Activated CD8-positive, alpha-beta memory T cell treated with anti-CD3 and anti-CD28 coated beads, Interleukin-2, amount 50 U/mL, for 4 hours (primary cell): ENCODE results near the gene GNG7.
"Not testable (repeated sequence)": the region's sequence is repeated elsewhere in the genome, so short reads cannot be mapped to it uniquely, and the experiment has no call there.

ENCODE experiments used
- DNase-seq: peaks from one replicate; pipeline ENCODE4 v3.0.0-alpha.2; 2020

The GNG7 gene

DNA sequence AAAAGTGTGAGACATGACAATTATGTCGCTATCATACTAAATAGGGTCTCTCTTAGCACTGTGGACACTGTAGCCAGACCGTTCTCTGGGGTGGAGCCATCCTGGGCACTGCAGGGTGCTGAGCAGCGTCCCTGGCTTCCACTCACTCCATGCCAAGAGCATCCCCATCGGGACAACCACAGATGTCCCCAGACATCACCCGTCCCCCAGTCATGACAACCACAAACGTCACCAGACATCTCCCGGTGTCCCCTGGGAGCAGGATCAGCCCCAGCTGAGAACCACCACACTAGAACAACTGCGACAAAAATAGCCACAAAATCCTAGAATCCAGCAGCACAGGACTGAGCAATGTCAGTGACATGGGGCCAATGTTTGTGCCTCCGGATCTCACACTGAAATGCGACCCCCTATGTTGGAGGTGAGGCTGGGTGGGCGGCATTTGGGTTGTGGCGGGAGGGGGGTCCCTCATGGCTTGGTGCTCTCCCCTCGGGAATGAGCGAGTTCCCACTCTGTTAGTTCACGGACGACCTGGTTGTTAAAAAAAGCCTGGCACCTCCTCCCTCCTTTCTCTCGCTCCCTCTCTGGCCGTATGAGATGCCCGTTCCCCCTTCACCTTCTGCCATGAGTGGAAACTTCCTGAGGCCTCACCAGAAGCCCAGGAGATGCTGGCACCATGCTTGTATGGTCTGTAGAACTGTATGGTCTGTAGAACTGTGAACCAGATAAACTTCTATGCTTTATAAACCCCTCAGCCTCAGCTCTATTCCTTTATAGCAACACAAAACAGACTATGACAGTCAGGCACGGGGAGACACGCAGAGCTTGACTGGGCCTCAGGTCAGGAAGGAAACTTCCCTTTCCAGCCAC lies 132.7 kb downstream of the GNG7 start:
- DNase-seq = no peak

DNA sequence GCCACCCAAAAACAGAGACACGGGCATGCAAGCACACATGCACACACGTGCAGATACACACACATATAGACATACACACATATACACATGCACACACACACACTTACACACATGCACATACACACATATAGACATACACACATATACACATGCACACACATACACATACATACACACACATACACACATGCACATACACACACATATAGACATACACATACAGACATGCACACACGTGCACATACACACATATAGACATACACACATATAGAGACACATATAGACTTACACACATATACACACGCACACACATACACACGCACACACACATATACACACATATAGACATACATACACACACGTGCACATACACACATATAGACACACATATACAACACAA lies 134.5 kb downstream of the GNG7 start:
- DNase-seq = no peak

DNA sequence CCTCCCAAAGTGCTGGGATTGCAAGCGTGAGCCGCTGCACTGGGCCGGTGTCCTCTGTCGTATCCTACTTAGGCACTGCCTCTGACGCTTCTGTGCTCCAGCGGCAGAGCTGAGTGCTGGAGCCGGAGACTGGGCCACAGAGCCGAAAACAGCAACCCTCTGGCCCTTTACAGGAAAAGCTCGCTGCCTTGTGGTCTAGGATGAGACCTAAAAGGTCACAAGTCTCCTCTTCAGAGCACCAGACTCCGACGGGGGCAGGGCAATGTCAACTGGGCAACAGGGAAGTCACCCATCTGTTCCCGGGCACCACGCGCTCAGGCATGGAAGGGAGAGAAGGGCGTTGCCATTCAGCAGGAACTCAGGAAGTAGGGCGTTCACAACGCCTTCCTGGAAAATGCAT lies 134.9 kb downstream of the GNG7 start:
- no peak for DNase-seq

DNA sequence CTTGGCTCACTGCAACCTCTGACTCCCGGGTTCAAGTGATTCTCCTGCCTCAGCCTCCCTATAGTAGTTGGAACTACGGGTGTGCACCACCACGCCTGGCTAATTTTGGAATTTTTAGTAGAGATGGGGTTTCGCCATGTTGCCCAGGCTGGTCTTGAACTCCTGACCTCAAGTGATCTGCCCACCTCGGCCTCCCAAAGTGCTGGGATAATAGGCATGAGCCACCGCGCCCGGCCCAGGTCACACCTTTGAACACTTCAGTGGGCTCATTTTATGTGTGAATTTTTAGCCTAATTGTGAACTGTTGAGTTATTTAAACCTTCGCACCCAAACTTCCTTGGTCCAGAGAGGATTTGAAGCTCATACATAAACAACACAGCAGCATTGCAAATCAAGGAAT lies 138.9 kb downstream of the GNG7 start:
- not testable (repeated sequence) for DNase-seq

DNA sequence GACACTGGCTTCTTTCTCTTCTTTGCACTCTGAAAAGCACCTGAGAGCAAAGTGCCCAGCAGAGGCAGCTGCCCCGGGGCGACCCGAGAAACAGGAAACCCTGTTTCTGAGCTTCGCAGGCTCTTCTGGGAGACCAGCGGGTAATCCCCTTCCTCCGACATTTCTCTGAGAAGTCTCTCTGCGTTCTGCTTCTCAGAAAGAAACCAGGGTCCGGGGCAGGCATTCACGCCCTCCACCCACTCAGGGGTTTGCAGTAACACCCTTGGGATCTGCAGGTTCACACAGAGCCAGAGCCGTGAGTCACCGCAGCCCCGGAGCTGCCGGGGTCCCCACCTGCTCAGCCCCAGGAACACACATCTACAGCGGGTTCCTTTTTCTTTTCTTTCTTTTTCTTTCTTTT lies 140.6 kb downstream of the GNG7 start:
- DNase-seq = peak; percentile 72

DNA sequence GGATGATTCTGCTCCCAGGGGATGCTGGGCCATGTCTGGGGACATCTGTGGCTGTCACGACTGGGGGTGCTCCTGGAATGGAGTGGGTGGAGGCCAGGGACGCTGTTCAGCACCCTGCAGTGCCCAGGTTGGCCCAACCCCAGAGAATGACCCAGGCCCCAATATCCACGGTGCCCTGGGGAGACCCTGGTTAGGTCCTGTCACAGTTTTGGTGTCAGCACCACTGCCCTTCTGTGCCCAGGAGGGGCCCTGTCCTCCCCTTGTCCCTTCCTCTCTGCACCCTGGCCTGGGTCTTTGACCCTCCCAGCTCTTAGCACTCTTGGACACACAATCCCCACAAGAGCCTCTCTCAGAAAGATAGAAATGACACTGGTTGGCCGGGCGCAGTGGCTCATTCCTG lies 141.3 kb downstream of the GNG7 start:
- DNase-seq = no peak

DNA sequence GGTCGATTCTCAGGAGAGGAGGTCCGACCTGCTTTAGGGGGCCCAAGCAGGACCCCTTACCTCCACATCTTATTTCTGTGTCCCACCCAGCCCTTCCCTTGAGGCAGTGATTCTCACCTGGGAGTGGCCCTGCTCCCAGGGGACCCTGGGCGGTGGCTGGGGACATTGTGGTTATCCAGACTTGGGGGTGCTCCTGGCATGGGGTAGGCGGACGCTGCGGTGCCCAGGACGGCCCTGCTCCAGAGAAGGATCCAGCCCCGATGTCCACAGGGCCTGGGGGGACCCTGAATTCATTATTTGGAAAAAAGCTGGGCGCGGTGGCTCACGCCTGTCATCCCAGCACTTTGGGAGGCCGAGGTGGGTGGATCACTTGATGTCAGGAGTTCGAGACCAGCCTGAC lies 142.1 kb downstream of the GNG7 start:
- no peak for DNase-seq

DNA sequence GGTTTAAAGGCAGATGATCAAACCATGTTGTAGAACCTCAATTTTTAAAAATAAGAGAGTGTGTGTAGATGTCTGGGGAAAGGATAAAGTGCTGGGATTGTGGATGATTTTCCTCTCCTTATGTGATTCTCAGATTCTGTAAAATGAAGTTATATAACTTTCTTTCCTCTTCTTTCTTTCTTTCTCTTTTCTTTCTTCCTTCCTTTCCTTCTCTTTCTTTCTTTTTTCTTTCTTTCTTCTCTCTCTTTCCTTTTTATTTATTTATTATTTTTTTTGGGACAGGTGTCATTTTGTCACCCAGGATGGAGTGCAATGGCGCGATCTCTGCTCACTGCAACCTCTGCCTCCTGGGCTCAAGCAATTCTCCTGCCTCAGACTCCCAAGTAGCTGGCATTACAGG lies 144.0 kb downstream of the GNG7 start:
- DNase-seq = no peak

DNA sequence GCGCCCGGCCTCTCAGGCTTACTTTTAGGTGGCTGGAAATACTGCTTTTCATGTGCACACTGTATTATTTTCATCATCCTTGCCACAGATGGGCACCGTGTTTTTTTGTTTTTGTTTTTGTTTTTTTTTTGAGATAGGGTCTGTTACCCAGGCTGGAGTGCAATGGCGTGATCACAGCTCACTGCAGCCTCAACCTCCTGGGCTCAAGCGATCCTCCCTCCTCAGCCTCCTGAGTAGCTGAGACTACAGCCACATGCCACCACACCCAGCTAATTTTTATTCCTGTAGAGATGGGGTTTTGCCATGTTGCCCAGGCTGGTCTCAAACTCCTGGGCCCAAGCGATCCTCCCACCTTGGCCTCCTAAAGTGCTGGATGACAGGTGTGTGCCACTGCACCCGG lies 144.4 kb downstream of the GNG7 start:
- not testable (repeated sequence) for DNase-seq

DNA sequence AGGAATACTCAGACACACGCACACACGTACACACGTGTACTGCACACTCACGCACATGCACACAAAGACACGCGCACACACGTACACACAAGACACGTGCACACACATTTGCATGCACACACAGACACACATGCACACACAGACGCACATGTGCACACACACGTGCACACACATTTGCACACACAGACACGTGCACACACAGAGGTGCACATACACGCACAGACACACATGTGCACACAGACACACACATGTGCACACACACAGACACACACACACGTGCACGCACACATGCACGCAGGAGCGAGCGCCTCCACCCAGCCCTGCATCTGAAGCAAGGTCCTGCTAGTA lies 145.4 kb downstream of the GNG7 start:
- no peak for DNase-seq

DNA sequence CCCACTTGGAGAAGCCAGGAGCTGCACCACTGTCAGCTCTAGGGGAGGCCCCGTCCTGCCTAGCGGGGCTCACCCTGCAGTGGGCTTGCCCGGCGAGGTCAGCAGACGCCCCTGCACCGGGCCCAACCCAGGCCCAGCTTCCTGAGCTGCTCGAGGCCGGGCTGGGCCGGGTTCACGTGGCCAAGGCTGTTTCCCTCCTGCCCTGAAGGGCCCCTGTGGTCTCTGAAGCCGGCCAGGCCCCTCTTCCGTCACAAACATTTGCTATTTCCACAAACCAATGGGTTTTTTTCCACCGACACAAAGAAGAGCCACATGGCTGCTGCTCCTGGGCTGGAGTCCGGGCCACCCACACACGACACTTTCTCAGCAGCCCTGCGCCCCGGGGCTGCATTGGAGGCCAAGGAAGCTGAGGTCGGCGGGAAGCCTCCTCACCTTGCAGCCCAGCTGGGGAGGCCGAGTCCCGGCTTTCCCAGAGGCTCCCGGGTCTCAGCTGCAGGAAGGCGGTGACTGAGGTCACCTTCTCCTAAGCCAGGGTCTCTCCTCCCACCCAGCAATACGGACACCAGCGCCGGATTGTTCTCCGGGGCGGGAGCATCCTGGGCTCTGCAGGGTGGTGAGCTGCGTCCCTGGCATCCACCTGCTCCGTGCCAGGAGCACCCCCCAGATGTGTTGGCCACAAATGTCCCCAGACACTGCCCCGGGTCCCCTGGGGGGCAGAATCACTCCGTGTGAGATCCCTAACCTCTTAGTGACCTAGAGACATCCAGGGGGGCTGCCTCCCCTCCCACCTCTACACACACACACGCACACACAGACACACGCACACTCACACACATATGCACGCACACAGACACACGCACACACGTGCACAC lies 146.0 kb downstream of the GNG7 start:
- DNase-seq = no peak

DNA sequence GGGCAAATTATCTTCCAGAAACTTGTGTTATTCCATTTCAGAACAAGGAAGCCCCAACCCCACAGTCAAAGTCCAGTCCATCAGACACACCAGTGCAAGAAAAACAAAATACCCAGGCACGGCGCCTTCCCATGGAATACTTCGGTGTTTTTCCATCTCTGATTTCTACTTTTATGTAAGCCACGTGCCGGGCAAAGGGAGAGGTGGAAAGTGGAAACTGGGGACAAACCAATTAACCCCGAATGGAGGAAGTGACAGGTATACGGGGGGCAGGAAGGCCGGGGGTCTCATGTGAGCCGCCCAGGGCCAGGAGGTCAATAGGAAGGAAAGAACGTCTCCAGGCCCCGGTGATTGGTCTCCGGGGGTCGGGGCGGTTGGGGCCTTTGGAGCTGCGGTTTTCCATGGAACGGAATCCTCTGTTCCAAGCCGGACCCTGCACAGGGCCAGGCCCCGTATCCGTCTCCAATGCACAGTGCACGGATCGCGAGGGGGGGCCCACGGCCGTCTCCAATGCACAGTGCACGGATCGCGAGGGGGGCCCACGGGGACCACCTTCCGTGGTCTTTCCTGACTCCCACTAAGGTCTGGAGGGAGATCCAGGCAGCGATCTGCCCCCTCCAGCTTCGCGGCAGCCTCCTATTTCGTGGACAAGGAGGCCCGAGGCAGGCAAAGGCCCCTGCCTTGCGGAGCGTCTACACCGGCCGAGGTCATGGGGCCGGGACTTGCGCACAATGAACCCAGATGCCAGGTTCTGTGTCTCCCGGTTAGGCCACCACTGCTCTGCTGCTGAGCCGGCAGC lies 146.9 kb downstream of the GNG7 start:
- DNase-seq = no peak

DNA sequence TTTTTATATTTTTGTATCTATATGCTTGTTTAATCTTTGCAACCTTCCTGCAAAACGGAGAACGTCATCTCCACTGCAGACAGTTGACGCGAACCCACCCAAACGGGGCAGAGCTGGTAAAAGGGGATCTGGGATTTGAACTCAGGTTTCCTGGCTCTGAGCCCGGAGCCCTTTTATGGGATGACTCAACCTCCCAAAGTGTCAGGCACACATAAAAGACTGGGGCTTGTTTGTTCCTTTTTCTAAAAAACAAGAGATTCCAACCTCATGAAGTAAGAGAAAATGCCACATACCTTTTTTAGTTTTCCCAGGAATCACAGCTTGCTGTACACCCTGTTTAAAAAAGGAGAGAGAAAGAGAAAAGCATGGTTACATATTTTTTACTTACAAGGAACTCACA lies 147.6 kb downstream of the GNG7 start:
- DNase-seq = no peak

DNA sequence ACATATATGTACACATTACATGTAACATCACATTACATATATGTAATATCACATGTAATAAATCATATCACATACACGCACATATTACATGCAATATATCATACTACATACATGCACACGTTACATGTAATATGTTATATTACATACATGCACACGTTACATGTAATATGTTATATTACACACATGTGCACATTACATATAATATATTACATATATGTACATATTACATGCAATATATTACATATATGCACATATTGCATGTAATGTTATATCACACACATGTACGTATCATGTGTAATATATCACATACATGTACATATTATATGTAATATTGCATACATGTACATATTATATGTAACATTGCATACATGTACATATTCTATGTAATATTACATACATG lies 149.0 kb downstream of the GNG7 start:
- DNase-seq = no peak

DNA sequence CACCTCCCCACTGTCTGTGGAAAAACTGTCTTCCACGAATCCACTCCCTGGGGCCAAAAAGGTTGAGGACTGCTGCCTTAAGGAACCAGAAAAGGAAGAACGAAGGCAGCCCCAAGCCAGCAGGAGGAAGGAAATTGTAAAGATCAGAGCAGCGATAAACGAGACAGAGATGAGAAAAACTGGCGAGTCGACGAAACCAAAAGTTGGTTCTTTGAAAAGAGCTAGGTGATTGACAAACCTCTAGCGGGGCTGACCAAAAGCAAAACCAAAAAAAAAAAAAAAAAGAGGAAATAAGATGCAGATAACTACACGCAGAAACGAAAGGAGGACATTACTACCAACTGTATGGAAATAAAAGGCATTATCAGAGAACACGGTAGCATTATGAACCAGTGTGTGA lies 149.6 kb downstream of the GNG7 start:
- peak; percentile 33 for DNase-seq

DNA sequence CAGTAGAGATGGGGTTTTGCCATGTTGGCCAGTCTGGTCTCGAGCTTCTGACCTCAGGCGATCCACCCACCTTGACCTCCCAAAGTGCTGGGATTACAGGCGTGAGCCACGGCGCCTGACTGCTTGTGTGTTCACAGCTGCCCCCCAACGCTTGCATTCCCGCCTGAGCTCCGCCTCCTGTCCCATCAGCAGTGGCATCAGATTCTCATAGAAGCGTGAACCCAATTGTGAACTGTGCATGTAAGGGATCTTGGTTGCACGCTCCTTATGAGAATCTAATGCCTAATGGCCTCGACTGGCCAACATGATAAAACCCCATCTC lies 150.7 kb downstream of the GNG7 start:
- no peak for DNase-seq

DNA sequence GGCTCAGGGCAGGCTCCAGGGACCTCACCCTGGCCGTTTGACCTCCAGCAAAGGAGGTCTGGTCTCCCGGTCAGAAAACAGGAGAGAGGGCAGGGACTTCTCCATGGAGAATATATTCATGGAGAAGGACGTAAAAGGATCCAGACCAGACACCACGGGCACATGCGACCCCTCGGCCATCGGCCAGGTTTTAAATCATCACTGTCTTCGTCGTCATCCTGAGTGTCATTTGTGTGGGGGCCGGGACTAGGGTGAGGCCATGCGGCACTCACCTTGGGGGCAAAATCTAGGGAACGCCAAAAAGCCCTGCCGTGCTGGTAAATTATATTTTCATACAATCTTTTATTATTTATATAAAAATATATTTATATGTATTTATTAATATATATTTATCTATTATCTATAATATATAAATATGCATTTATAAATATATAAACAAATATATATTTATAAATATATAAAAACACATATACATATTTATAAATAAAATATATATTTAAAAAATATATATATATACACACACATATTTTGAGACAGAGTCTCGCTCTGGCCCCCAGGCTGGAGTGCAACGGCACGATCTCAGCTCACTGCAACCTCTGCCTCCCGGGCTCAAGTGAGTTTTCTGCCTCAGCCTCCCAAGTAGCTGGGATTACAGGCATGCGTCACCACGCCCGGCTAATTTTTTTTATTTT lies 151.2 kb downstream of the GNG7 start:
- DNase-seq = no peak

DNA sequence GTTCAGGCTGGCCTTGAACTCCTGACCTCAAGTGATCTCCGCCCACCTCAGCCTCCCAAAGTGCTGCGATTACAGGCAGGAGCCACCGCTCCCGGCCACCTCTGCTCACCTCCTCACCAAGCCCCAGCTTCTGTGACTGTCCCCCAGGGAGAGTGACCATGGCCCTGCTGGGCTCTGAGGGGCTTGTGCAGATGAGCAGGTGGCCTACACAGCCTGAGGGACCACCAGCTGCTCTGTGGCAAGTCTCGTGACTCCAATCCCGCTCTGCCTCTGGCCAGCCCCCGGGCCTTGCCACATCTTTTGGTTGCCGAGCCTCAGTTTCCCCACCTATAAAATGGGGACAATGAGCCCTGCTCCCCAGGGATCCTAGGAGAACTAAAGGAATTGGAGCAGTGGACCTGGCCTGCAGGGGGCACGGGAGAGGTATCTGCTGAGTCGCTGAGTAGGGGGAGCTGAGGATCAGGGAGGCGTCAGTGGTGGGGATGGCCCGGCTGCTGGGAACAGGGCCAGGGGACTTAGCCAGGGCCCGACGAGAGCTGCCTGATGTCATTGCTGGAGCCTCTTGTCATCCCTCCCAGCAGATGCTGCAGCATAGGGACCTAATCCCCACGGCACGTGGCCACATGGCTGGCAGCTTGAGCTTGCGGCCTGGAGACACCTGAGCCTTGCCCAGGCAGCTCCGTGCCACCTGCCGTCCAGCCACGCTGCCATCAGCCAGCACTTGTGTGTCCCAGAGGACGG lies 151.9 kb downstream of the GNG7 start:
- DNase-seq = no peak

DNA sequence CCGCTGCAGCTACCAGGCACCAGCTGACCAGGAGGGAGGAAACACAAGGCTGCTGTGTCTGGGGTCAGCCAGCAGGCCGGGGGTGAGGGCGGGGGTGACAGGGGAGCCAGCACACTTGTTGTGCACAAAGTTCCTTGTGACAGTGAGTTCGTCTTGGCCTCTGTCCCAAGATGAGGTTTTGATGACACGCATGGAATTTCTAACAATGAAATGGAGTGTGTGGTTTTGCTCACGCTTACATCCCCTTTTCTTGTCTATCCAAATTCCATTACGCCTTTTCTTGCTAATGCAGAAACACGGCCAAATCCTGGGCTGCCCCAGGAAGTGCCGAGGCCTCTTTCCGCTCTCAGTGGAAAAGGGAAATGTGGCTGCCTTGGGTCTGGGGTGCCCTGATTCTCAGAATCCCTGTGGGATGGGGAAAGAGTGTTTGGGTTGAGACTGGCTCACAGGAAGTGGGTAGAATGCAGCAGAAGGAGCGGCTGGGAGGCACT lies 152.7 kb downstream of the GNG7 start:
- no peak for DNase-seq

DNA sequence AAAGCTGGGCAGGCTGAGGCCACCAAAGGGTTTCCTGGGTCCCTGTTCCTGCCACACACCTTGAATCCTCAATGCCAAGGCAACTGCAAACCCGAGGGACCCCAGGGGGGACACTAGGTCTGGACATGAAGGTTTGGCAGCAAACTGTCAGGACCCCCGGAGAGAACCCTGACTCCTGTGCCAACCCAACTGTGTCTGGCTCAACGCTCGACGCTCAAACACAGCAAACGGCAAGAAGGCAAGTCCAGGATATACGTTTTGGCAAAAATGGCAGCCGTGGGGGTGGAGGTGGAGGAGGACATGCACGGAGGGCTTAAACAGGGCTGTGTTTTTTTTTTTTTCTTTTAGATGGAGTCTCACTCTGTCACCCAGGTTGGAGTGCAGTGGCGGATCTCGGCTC lies 153.5 kb downstream of the GNG7 start:
- DNase-seq = no peak

DNA sequence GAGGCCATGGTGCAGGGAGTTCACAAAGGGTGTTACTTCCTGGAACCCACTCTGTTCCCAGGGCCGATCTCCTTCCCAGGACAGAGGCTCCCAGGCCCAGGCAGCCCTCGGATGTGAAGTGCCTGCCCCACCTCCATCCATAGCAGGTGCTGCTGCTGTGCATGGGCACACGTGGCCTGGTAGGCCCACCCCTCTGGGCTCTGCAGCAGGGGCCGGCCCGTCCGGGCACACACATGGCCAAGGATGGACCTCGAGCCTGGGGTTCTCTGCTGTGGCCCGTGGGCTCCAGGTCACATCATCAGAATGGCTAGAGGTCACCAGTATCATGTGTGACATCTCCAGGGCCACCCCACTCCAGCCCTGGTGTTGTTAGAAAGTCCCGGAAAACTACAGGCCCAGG lies 154.8 kb downstream of the GNG7 start:
- no peak for DNase-seq

DNA sequence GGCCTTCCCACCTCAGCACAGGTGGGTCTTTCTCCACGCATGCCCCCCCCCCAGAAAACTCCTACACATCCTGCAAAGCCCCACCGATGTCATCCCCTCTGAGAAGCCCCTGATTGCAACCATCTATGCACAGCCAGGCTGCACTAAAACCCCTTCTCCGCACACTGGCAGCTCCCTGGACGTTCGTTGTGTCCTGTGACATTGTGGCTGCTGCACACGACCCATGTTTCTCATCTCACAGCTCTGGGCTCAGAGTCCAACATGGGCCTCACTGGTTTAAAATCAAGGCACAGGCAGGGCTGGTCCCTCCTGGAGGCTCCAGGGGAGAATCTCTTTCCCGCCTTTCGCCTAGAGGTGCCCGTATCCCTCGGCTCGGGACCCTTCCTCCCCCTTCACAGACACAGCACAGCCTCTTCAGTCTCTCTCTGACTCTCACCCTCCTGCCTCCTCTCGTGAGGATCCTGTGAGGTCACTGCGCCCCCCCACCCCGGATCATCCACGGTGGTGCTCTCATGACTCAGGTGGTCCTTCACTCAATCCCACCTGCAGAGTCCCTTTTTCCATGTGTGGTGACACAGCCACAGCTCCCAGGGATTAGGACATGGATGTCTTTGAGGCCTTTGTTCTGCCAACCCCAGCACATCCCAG lies 155.3 kb downstream of the GNG7 start:
- DNase-seq = no peak
